Activated B cell treated with CpG ODN at 0.5 μM for 24 hours (primary cell): ENCODE measurements around the gene PHETA2. TPM values are rescaled to one million over a fixed set of nuclear protein-coding genes. Genes with fewer than 3 reads are reported as not detected.

Experiments used
- ATAC-seq: fragments of 200-7000 bp; cut with Tn5 transposase; one replicate; pipeline ENCODE4 v1.10.0; 2021; ENCODE audit warnings: low read depth, mild to moderate bottlenecking, moderate library complexity
- CTCF ChIA-PET: fragments of 350-600 bp; sonication (Branson Sonifier 250); formaldehyde crosslinking; loops from one replicate; lab custom pipeline; 2021; ENCODE audit warnings: antibody characterized with exemption; lab: Charles Lee
- POLR2A ChIA-PET: fragments of 350-600 bp; sonication (Branson Sonifier 250); formaldehyde crosslinking; loops from one replicate; lab custom pipeline; 2021; ENCODE audit warnings: antibody characterized with exemption; lab: Charles Lee
- DNase-seq: peaks from one replicate; pipeline ENCODE4 v3.0.0; 2022
- H3K27ac Mint-ChIP-seq: one replicate; pipeline ENCODE4 v1.8.0; 2020; ENCODE audit warnings: mixed read lengths
- H3K27me3 Mint-ChIP-seq: one replicate; pipeline ENCODE4 v1.8.0; 2021; ENCODE audit warnings: mixed read lengths
- H3K36me3 Mint-ChIP-seq: one replicate; pipeline ENCODE4 v1.8.0; 2021; ENCODE audit warnings: low read depth, mixed read lengths
- H3K4me1 Mint-ChIP-seq: one replicate; pipeline ENCODE4 v1.8.0; 2021; ENCODE audit warnings: mixed read lengths
- H3K4me3 Mint-ChIP-seq: one replicate; pipeline ENCODE4 v1.8.0; 2020; ENCODE audit warnings: mild to moderate bottlenecking, mixed read lengths
- H3K9me3 Mint-ChIP-seq: one replicate; pipeline ENCODE4 v1.8.0; 2020; ENCODE audit warnings: mixed read lengths
- intact Hi-C: fragments of 100-400 bp; cut with micrococcal nuclease; formaldehyde crosslinking; loops from one replicate; pipeline ENCODE4 v1.15.1; 2024
- total RNA-seq: library from RNA; stranded (reverse); gene quantifications from 2 replicates; pipeline ENCODE4 v1.2.3, GENCODE V29; 2022
- TF ChIP-seq, protein P1 (sequence below): fragments of 200-600 bp; IDR thresholded peaks from one replicate; pipeline ENCODE4 v1.8.0; 2022; ENCODE audit warnings: antibody characterized with exemption, mild to moderate bottlenecking

The PHETA2 gene
- total RNA-seq, 1 donor from 2014 or later = 2.7 TPM

GRCh38 chr22:42083119-42083518 lies 9.1 kb downstream of the PHETA2 start:
- Mint-ChIP-seq H3K4me3 (no peak overlapping the region), H3K9me3 (no peaks in the 10 kb centered on the region), H3K27me3 (no peaks in the 10 kb centered on the region), H3K27ac (no peak overlapping the region), H3K4me1 (peaks cover 41% of the 10 kb centered on the region), H3K36me3 (peaks cover 62% of the 10 kb centered on the region)
- no peak for ATAC-seq
- POLR2A ChIA-PET = interaction anchor here (0.6 kb wide), 2 partner anchors 317 to 1947 kb away, joined by 4 to 5 read pairs; no protein-coding TSS in a partner anchor
- TF ChIP-seq, protein P1, sequence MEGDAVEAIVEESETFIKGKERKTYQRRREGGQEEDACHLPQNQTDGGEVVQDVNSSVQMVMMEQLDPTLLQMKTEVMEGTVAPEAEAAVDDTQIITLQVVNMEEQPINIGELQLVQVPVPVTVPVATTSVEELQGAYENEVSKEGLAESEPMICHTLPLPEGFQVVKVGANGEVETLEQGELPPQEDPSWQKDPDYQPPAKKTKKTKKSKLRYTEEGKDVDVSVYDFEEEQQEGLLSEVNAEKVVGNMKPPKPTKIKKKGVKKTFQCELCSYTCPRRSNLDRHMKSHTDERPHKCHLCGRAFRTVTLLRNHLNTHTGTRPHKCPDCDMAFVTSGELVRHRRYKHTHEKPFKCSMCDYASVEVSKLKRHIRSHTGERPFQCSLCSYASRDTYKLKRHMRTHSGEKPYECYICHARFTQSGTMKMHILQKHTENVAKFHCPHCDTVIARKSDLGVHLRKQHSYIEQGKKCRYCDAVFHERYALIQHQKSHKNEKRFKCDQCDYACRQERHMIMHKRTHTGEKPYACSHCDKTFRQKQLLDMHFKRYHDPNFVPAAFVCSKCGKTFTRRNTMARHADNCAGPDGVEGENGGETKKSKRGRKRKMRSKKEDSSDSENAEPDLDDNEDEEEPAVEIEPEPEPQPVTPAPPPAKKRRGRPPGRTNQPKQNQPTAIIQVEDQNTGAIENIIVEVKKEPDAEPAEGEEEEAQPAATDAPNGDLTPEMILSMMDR = no peak
- CTCF ChIA-PET = no interaction called here
- intact Hi-C loops = loop anchor here (10.0 kb wide), 1 partner anchor 278 kb away; the partner anchor contains the start of gene CCDC134
- DNase-seq = no peak

GRCh38 chr22:42084874-42085273 lies 10.8 kb downstream of the PHETA2 start:
- TF ChIP-seq, protein P1 = no peak
- intact Hi-C loops = loop anchor here (10.0 kb wide), 1 partner anchor 280 kb away; the partner anchor contains the start of gene CCDC134
- no peaks in the 10 kb centered on the region for H3K9me3 Mint-ChIP-seq
- H3K36me3 Mint-ChIP-seq = peaks cover 71% of the 10 kb centered on the region
- DNase-seq (no peak), ATAC-seq (no peak)
- ChIA-PET CTCF (interaction anchor here (1.6 kb wide), 1 partner anchor 133 kb away, joined by 3 read pairs; the partner anchor contains the start of gene SMIM45), POLR2A (interaction anchor here (0.7 kb wide), 1 partner anchor 10 kb away, joined by 4 read pairs; no protein-coding TSS in a partner anchor)
- H3K4me3 Mint-ChIP-seq = no peak overlapping the region
- peaks cover 45% of the 10 kb centered on the region for H3K4me1 Mint-ChIP-seq
- peak overlapping the region; percentile 50 for H3K27ac Mint-ChIP-seq
- H3K27me3 Mint-ChIP-seq = no peaks in the 10 kb centered on the region

DNA sequence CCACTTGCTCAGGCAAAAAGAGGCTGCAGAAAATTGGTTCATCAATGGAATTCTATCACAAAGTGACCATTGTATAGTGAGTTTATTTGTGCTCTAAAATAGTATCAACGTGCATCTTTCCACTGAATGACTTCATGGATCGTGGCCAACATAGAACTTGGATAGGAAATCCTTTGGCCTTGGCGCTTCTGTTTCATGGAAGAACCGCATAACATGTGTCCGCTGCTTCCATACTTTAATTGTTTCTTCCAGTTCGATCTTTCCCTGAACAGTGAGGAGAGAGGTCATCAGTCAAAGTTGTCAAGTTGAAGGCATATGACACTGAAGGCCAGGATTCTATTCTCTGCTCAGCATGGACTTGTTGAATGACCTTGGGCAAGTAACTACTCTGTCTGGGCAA lies 12.0 kb downstream of the PHETA2 start:
- H3K9me3 Mint-ChIP-seq = no peaks in the 10 kb centered on the region
- ATAC-seq = no peak
- H3K27ac Mint-ChIP-seq = no peak overlapping the region
- ChIA-PET POLR2A (interaction anchor here (0.8 kb wide), 1 partner anchor 1584 kb away, joined by 5 read pairs; no protein-coding TSS in a partner anchor), CTCF (no interaction called here)
- H3K36me3 Mint-ChIP-seq = peaks cover 71% of the 10 kb centered on the region
- peaks cover 43% of the 10 kb centered on the region for H3K4me1 Mint-ChIP-seq
- H3K4me3 Mint-ChIP-seq = no peak overlapping the region
- TF ChIP-seq, protein P1 = no peak
- no peak for DNase-seq
- no peaks in the 10 kb centered on the region for H3K27me3 Mint-ChIP-seq
- intact Hi-C loops = loop anchor here (10.0 kb wide), 1 partner anchor 281 kb away; the partner anchor contains the start of gene CCDC134

DNA sequence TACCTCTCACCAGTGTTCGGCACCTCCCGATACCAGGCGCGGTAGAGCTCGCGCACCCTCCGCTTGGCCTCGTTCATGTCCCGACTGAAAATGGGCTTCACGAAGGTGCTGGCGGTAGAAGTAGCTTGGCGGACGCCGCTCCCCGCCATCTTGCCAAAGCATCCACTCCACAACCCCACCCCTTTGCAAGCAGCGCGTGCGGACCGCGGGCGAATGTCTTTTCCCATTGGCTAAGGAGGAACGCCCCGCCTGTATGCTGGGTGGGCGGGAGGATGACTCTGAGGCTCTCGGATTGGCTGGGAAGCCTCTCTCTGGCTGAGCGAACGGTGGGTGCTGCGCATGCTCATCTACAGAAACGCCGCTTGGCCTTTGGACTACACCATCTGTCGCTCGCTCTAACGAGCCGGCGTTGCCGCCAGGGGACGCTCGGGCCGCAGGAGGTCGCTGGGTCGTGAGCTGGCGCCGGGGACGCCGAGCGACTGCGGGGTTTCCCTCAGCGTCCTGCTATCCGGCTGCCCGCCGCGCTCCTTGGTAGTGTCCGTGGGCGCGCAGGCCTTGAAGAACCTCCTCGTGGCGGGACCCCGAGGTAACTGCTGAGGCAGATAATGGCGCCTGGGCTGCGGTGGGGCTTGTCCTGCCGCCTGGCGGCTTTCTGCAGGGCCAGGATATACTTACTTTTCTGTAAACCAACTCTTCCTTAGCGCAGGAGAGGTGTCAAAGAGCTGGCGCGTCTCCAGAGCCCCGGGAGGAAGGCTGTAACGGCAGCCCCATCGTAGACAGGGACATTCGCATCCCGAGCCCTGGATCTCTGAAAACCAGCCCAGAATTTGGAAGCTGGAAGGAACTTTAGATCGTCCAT lies 16.8 kb downstream of the PHETA2 start, which contains the start of gene NDUFA6:
TSS of gene NDUFA6 (minus strand) at position 177 of the 859 bp plus-strand sequence. CDS start at position 149, 28 bp downstream.
- peak; percentile 93 for DNase-seq
- ChIA-PET CTCF (interaction anchor here (0.6 to 3.1 kb wide), 20 partner anchors 9 to 394 kb away, joined by 3 to 36 read pairs (median 5); partner anchors contain the start of genes NAGA, SEPTIN3 and SMDT1), POLR2A (interaction anchor here (0.6 to 4.3 kb wide), 31 partner anchors 8 to 644 kb away, joined by 3 to 174 read pairs (median 6); partner anchors contain the start of genes CCDC134, CENPM, DESI1 and NAGA)
- H3K27me3 Mint-ChIP-seq = no peaks in the 10 kb centered on the region
- ATAC-seq = peak; percentile 88
- peaks cover 32% of the 10 kb centered on the region for H3K4me1 Mint-ChIP-seq
- H3K27ac Mint-ChIP-seq = peak within 1 kb of the TSS; percentile 98
- H3K9me3 Mint-ChIP-seq = no peaks in the 10 kb centered on the region
- peaks cover 35% of the 10 kb centered on the region for H3K36me3 Mint-ChIP-seq
- intact Hi-C loops = loop anchor here (1.0 to 10.0 kb wide), 13 partner anchors 11 to 521 kb away; partner anchors contain the start of genes NAGA, POLDIP3, SERHL2 and SREBF2
- TF ChIP-seq, protein P1 = peak; percentile 44
- peak within 1 kb of the TSS; percentile 97 for H3K4me3 Mint-ChIP-seq
